SK-N-SH treated with all-trans-retinoic acid at 6 μM for 48 hours (cell line): Measurements from ENCODE around the gene PIEZO1.

Experiments used
- ATAC-seq: fragments of 200-7000 bp; cut with Tn5 transposase; 3 replicates; pipeline ENCODE4 v1.9.1; 2020; ENCODE audit warnings: mild to moderate bottlenecking, moderate library complexity
- ARNTL ChIP-seq: fragments of 450-650 bp; formaldehyde crosslinking; IDR thresholded peaks from 2 replicates; pipeline ENCODE4 v1.5.0; 2020; ENCODE audit warnings: low read depth, mild to moderate bottlenecking, moderate library complexity, borderline replicate concordance
- CSDC2 ChIP-seq: fragments of 250-450 bp; sonication (Bioruptor Pico); IDR thresholded peaks from 2 replicates; pipeline ENCODE4 v1.5.0; 2020; ENCODE audit warnings: mild to moderate bottlenecking, moderate library complexity
- CSRNP3 ChIP-seq: fragments of 250-450 bp; sonication (Bioruptor Pico); IDR thresholded peaks from 2 replicates; pipeline ENCODE4 v1.5.1; 2021; ENCODE audit warnings: mild to moderate bottlenecking, moderate library complexity
- ESRRG ChIP-seq: fragments of 250-450 bp; sonication (Bioruptor Pico); IDR thresholded peaks from 2 replicates; pipeline ENCODE4 v1.6.1; 2021; ENCODE audit warnings: mild to moderate bottlenecking
- GLIS3 ChIP-seq: fragments of 250-450 bp; sonication (Bioruptor Pico); IDR thresholded peaks from 2 replicates; pipeline ENCODE4 v1.5.0; 2020; ENCODE audit warnings: mild to moderate bottlenecking, moderate library complexity
- ISL1 ChIP-seq: fragments of 250-450 bp; sonication (Bioruptor Pico); IDR thresholded peaks from 2 replicates; pipeline ENCODE4 v2.1.2; 2022; ENCODE audit warnings: mild to moderate bottlenecking, moderate library complexity
- OSR1 ChIP-seq: fragments of 250-450 bp; sonication (Bioruptor Pico); IDR thresholded peaks from 2 replicates; pipeline ENCODE4 v1.8.0; 2022; ENCODE audit warnings: moderate library complexity, mild to moderate bottlenecking, inconsistent platforms
- PPARA ChIP-seq: fragments of 250-450 bp; sonication (Bioruptor Pico); IDR thresholded peaks from 2 replicates; pipeline ENCODE4 v1.5.0; 2020; ENCODE audit warnings: mild to moderate bottlenecking, borderline replicate concordance
- RARB ChIP-seq: fragments of 250-450 bp; sonication (Bioruptor Pico); IDR thresholded peaks from 2 replicates; pipeline ENCODE4 v1.8.0; 2021; ENCODE audit warnings: mild to moderate bottlenecking, moderate library complexity
- SNAI2 ChIP-seq: fragments of 250-450 bp; sonication (Bioruptor Pico); IDR thresholded peaks from 2 replicates; pipeline ENCODE4 v1.5.0; 2020; ENCODE audit warnings: mild to moderate bottlenecking, moderate library complexity
- TCF4 ChIP-seq: fragments of 250-450 bp; sonication (Bioruptor Pico); IDR thresholded peaks from 2 replicates; pipeline ENCODE4 v1.8.0; 2021; ENCODE audit warnings: mild to moderate bottlenecking, moderate library complexity, borderline replicate concordance
- TOX ChIP-seq: fragments of 250-450 bp; sonication (Bioruptor Pico); IDR thresholded peaks from 2 replicates; pipeline ENCODE4 v1.8.0; 2021; ENCODE audit warnings: mild to moderate bottlenecking, moderate library complexity, borderline replicate concordance
- TSHZ2 ChIP-seq: fragments of 250-450 bp; sonication (Bioruptor Pico); IDR thresholded peaks from 2 replicates; pipeline ENCODE4 v1.5.0; 2020; ENCODE audit warnings: mild to moderate bottlenecking, moderate library complexity
- ZC3H10 ChIP-seq: fragments of 250-450 bp; sonication (Bioruptor Pico); IDR thresholded peaks from 2 replicates; pipeline ENCODE4 v1.5.1; 2021; ENCODE audit warnings: mild to moderate bottlenecking, moderate library complexity
- ZFP3 ChIP-seq: fragments of 250-450 bp; sonication (Bioruptor Pico); IDR thresholded peaks from 2 replicates; pipeline ENCODE4 v1.5.0; 2020; ENCODE audit warnings: mild to moderate bottlenecking, moderate library complexity
- ZFP30 ChIP-seq: fragments of 450-650 bp; formaldehyde crosslinking; IDR thresholded peaks from 2 replicates; pipeline ENCODE4 v1.5.0; 2022; ENCODE audit warnings: mild to moderate bottlenecking, moderate library complexity
- ZNF70 ChIP-seq: fragments of 450-650 bp; formaldehyde crosslinking; IDR thresholded peaks from 2 replicates; pipeline ENCODE4 v1.5.0; 2020; ENCODE audit warnings: mild to moderate bottlenecking, moderate library complexity
- TF ChIP-seq, protein P1 (sequence below): fragments of 250-450 bp; sonication (Bioruptor Pico); IDR thresholded peaks from 2 replicates; pipeline ENCODE4 v1.8.0; 2021; ENCODE audit warnings: low read depth, mild to moderate bottlenecking, moderate library complexity, borderline replicate concordance
- TF ChIP-seq, protein P2 (sequence below): fragments of 250-450 bp; sonication (Bioruptor Pico); IDR thresholded peaks from 2 replicates; pipeline ENCODE4 v1.5.1; 2020; ENCODE audit warnings: low read depth, mild to moderate bottlenecking, moderate library complexity

Gene PIEZO1

GRCh38 chr16:88752386-88753002 is 32.5 kb downstream of the PIEZO1 start:
- ATAC-seq: no peak

DNA sequence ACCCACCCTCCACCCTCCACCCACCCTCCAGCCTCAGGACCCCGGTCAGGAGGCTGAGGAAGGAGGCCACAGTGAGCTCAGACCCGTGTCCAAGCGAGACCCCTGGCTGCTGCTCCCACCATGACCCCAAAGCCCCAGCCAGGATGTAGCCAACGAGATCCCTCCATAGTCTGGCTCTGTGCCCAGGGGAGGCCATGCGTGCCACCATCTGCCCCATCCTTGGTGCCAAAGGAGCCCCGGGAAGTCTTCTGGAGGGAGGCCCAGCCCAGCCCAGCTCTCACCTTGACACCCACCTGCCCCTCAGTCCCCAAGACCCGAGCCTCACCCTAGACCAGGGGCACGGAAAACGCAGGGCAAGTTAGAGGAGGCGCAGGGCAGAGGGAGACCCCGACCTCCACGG is 34.2 kb downstream of the PIEZO1 start:
- TF ChIP-seq, protein P1, sequence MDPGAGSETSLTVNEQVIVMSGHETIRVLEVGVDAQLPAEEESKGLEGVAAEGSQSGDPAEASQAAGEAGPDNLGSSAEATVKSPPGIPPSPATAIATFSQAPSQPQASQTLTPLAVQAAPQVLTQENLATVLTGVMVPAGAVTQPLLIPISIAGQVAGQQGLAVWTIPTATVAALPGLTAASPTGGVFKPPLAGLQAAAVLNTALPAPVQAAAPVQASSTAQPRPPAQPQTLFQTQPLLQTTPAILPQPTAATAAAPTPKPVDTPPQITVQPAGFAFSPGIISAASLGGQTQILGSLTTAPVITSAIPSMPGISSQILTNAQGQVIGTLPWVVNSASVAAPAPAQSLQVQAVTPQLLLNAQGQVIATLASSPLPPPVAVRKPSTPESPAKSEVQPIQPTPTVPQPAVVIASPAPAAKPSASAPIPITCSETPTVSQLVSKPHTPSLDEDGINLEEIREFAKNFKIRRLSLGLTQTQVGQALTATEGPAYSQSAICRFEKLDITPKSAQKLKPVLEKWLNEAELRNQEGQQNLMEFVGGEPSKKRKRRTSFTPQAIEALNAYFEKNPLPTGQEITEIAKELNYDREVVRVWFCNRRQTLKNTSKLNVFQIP (CRISPR knock-in tag): no peak
- TF ChIP-seq, protein P2, sequence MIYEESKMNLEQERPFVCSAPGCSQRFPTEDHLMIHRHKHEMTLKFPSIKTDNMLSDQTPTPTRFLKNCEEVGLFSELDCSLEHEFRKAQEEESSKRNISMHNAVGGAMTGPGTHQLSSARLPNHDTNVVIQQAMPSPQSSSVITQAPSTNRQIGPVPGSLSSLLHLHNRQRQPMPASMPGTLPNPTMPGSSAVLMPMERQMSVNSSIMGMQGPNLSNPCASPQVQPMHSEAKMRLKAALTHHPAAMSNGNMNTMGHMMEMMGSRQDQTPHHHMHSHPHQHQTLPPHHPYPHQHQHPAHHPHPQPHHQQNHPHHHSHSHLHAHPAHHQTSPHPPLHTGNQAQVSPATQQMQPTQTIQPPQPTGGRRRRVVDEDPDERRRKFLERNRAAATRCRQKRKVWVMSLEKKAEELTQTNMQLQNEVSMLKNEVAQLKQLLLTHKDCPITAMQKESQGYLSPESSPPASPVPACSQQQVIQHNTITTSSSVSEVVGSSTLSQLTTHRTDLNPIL (CRISPR knock-in tag): no peak
- TF ChIP-seq ZFP30: no peak
- TF ChIP-seq ZFP3 (CRISPR knock-in tag): no peak
- TF ChIP-seq ARNTL (CRISPR knock-in tag): no peak
- TF ChIP-seq TSHZ2 (CRISPR knock-in tag): no peak
- TF ChIP-seq ISL1 (CRISPR knock-in tag): no peak
- TF ChIP-seq PPARA (CRISPR knock-in tag): no peak
- no peak for TF ChIP-seq CSRNP3 (CRISPR knock-in tag)
- TF ChIP-seq OSR1 (CRISPR knock-in tag): no peak
- no peak for TF ChIP-seq GLIS3 (CRISPR knock-in tag)
- no peak for TF ChIP-seq TCF4 (CRISPR knock-in tag)
- TF ChIP-seq, all 23 proteins: peak for 0
- no peak for ATAC-seq

More at GRCh38 chr16:88752386-88753002, 32.5 kb downstream of the PIEZO1 start:
- TF ChIP-seq ARNTL (CRISPR knock-in tag) (no peak), ZNF70 (CRISPR knock-in tag) (no peak), SNAI2 (CRISPR knock-in tag) (no peak), RARB (CRISPR knock-in tag) (no peak), GLIS3 (CRISPR knock-in tag) (no peak), OSR1 (CRISPR knock-in tag) (no peak), PPARA (CRISPR knock-in tag) (no peak), TCF4 (CRISPR knock-in tag) (no peak), CSDC2 (CRISPR knock-in tag) (no peak)
- TF ChIP-seq, protein P2 (CRISPR knock-in tag): no peak
- TF ChIP-seq, protein P1 (CRISPR knock-in tag): no peak

- no peak for ATAC-seq
- TF ChIP-seq TSHZ2 (CRISPR knock-in tag) (no peak), ESRRG (CRISPR knock-in tag) (no peak), ZC3H10 (CRISPR knock-in tag) (no peak), ZNF70 (CRISPR knock-in tag) (no peak), TOX (CRISPR knock-in tag) (no peak), ISL1 (CRISPR knock-in tag) (no peak)
- TF ChIP-seq, protein P2 (CRISPR knock-in tag): no peak
- TF ChIP-seq, protein P1 (CRISPR knock-in tag): no peak
Measured at GRCh38 chr16:88749358-88749757, 35.7 kb downstream of the PIEZO1 start.
